ENCODE data around the gene SHROOM3. TPM values are rescaled to one million over a fixed set of nuclear protein-coding genes. Genes with fewer than 3 reads are reported as not detected.
A peak's percentile ranks its signal among the peaks of the same experiment; 100 is the strongest.

The SHROOM3 gene
- total RNA-seq, 1 donor from 2014 or later = 16.2 TPM

- no peak for DNase-seq
- no peak overlapping the region for H3K4me3 ChIP-seq
- H3K27me3 ChIP-seq (ENCODE audit: low read depth) = no peaks in the 10 kb centered on the region
- H3K9me3 ChIP-seq (replicated peaks) = no peaks in the 10 kb centered on the region
- H3K27ac ChIP-seq (replicated peaks) = peak overlapping the region; percentile 73
- H3K4me1 ChIP-seq = peaks cover 51% of the 10 kb centered on the region
- H3K36me3 ChIP-seq = no peaks in the 10 kb centered on the region
- intact Hi-C loops (cut with micrococcal nuclease) = no loop called here
- TF ChIP-seq CTCF (IDR thresholded peaks at IDR 0.05; ENCODE audit: borderline replicate concordance) = no peak
These were observed 187.7 kb downstream of the SHROOM3 start for GRCh38 chr4:76622717-76623116.

GRCh38 chr4:76623217-76624045, 188.4 kb downstream of the SHROOM3 start:
- H3K4me1 ChIP-seq = peaks cover 51% of the 10 kb centered on the region
- DNase-seq = no peak

GRCh38 chr4:76624241-76624681, 189.2 kb downstream of the SHROOM3 start:
- Histone ChIP-seq H3K4me1 (peaks cover 51% of the 10 kb centered on the region), H3K4me3 (peak overlapping the region; percentile 38), H3K36me3 (no peaks in the 10 kb centered on the region), H3K9me3 (replicated peaks) (no peaks in the 10 kb centered on the region), H3K27me3 (ENCODE audit: low read depth) (no peaks in the 10 kb centered on the region), H3K27ac (replicated peaks) (peak overlapping the region; percentile 73)
- TF ChIP-seq CTCF (IDR thresholded peaks at IDR 0.05; ENCODE audit: borderline replicate concordance) = no peak
- intact Hi-C loops (cut with micrococcal nuclease) = no loop called here
- DNase-seq = no peak

More at GRCh38 chr4:76623217-76624045, 188.4 kb downstream of the SHROOM3 start:
- Histone ChIP-seq H3K9me3 (replicated peaks) (no peaks in the 10 kb centered on the region), H3K4me3 (peak overlapping the region; percentile 38), H3K36me3 (no peaks in the 10 kb centered on the region), H3K27ac (replicated peaks) (peak overlapping the region; percentile 73), H3K27me3 (ENCODE audit: low read depth) (no peaks in the 10 kb centered on the region)
- intact Hi-C loops (cut with micrococcal nuclease) = no loop called here
- TF ChIP-seq CTCF (IDR thresholded peaks at IDR 0.05; ENCODE audit: borderline replicate concordance) = no peak

DNA sequence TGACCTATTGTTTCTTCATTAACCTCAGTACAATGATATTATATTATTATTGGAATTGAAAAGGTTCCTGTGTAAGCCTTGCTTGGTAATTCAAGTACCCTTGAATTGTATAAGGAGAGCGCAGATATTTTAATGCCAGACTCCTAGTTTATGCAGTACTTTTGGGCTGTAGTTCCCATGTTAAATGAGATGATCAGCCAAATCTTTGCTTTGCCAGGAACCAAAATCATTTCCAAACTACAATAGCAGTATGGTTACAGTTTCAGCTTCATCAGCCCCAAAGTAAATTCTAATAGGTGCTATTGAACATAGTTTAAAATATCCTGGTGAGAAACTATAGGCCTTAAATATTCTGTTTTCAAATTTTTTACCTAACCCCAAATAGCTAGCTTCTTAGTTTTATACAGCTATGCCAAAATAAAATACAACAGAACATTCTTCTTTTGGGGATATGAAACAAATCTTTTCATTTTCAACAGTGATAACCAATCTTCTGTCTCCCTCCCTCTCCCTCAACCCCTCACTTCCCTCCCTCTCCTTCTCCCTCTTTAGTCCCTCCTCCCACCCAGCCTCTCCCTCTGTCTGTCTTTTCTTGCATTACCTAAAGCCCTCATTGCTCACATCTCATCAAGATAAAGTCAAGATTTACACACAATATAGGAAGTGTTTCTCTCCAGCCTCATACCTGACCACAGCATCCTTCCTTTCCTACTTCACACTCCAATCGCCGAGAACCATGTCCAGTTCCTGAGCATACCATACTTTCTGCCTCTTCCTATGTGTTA, 190.1 kb downstream of the SHROOM3 start:
- Histone ChIP-seq H3K9me3 (replicated peaks) (no peaks in the 10 kb centered on the region), H3K27ac (replicated peaks) (peak overlapping the region; percentile 73), H3K4me3 (no peak overlapping the region), H3K4me1 (peaks cover 51% of the 10 kb centered on the region), H3K27me3 (ENCODE audit: low read depth) (no peaks in the 10 kb centered on the region), H3K36me3 (no peaks in the 10 kb centered on the region)
- no peak for DNase-seq
- intact Hi-C loops (cut with micrococcal nuclease) = no loop called here
- no peak for TF ChIP-seq CTCF (IDR thresholded peaks at IDR 0.05; ENCODE audit: borderline replicate concordance)

GRCh38 chr4:76626686-76627465, 191.8 kb downstream of the SHROOM3 start:
- DNase-seq = no peak
- TF ChIP-seq CTCF (IDR thresholded peaks at IDR 0.05; ENCODE audit: borderline replicate concordance) = peak; percentile 18
- Histone ChIP-seq H3K9me3 (replicated peaks) (no peaks in the 10 kb centered on the region), H3K4me3 (no peak overlapping the region), H3K27me3 (ENCODE audit: low read depth) (no peaks in the 10 kb centered on the region), H3K27ac (replicated peaks) (no peak overlapping the region), H3K36me3 (no peaks in the 10 kb centered on the region), H3K4me1 (peaks cover 41% of the 10 kb centered on the region)
- intact Hi-C loops (cut with micrococcal nuclease) = no loop called here
